HepG2 (cell line): ENCODE data around the gene HNRNPUL1. TPM values are rescaled to one million over a fixed set of nuclear protein-coding genes. Genes with fewer than 3 reads are reported as not detected.
A peak's percentile ranks its signal among the peaks of the same experiment; 100 is the strongest.

Experiments used
- GMEB2 ChIP-seq: IDR thresholded peaks from 2 replicates; pipeline ENCODE4 v1.6.1; 2016; ENCODE audit warnings: missing biosample characterization, missing genetic modification reagents, low read depth
- POLR2G ChIP-seq: fragments of 200-400 bp; formaldehyde crosslinking; IDR thresholded peaks from 2 replicates; pipeline ENCODE4 v1.6.1; 2018; ENCODE audit warnings: mild to moderate bottlenecking, low read depth, low read length, moderate library complexity
- SOX5 ChIP-seq: IDR thresholded peaks from 2 replicates; pipeline ENCODE4 v1.6.1; 2016; ENCODE audit warnings: borderline replicate concordance
- STAT6 ChIP-seq: sonication (generic); formaldehyde crosslinking; IDR thresholded peaks from 2 replicates; pipeline ENCODE4 v1.4.0; 2020; ENCODE audit warnings: missing genetic modification reagents, mild to moderate bottlenecking, borderline replicate concordance
- WIZ ChIP-seq: sonication (generic); formaldehyde crosslinking; IDR thresholded peaks from 2 replicates; pipeline ENCODE4 v1.5.1; 2020; ENCODE audit warnings: mild to moderate bottlenecking, missing genetic modification reagents
- ZBTB40 ChIP-seq, 2 experiments: fragments of 450-650 bp in 1 of 2; sonication (generic) in 1 of 2; formaldehyde crosslinking in 1 of 2; IDR thresholded peaks; 2 replicates each; pipeline versions ENCODE4 v1.6.1 to v1.8.0; 2016 to 2022; ENCODE audit warnings: antibody characterized with exemption in 1 of 2, mild to moderate bottlenecking in 1 of 2, missing genetic modification reagents in 1 of 2
- ZNF468 ChIP-seq: sonication (generic); formaldehyde crosslinking; IDR thresholded peaks from 2 replicates; pipeline ENCODE4 v1.8.0; 2022; ENCODE audit warnings: mild to moderate bottlenecking, moderate library complexity, missing genetic modification reagents
- ZNF572 ChIP-seq: sonication (generic); formaldehyde crosslinking; IDR thresholded peaks from 2 replicates; pipeline ENCODE4 v1.5.1; 2020; ENCODE audit warnings: mild to moderate bottlenecking, missing genetic modification reagents
- ZNF749 ChIP-seq: sonication (generic); formaldehyde crosslinking; IDR thresholded peaks from 2 replicates; pipeline ENCODE4 v1.8.0; 2022; ENCODE audit warnings: mild to moderate bottlenecking, missing genetic modification reagents, moderate library complexity, borderline replicate concordance
- ZSCAN21 ChIP-seq: sonication (generic); formaldehyde crosslinking; IDR thresholded peaks from 2 replicates; pipeline ENCODE4 v1.8.0; 2022; ENCODE audit warnings: mild to moderate bottlenecking, missing genetic modification reagents, moderate library complexity, borderline replicate concordance
- ZXDC ChIP-seq: sonication (generic); formaldehyde crosslinking; IDR thresholded peaks from 2 replicates; pipeline ENCODE4 v1.5.0; 2020; ENCODE audit warnings: mild to moderate bottlenecking, missing genetic modification reagents
- polyA plus RNA-seq, 8 experiments: library from polyadenylated mRNA; depleted of rRNA in 3 of 8; stranded (reverse) in 7 of 8; unstranded in 1 of 8; fragments of >200 nt; fragmentation: Illumina TruSeq in 4 of 8; extraction: Trizol in 4 of 8; gene quantifications; 2 replicates each; pipeline versions ENCODE4 v1.2.1 to v1.2.3, GENCODE V29; 2011 to 2016; ENCODE audit warnings: low read depth in 4 of 8, missing spikeins in 1 of 8, mixed read lengths in 1 of 8; ENCODE audit not compliant: insufficient read depth in 1 of 8
- total RNA-seq, 5 experiments: library from RNA; depleted of rRNA; stranded (reverse); fragments of >200 nt; fragmentation: Illumina TruSeq; extraction: Trizol; gene quantifications; 2 replicates each; pipeline ENCODE4 v1.2.3, GENCODE V29; 2016; ENCODE audit warnings: low read depth in 1 of 5

HNRNPUL1 gene
- total and polyA plus RNA-seq, 2 of the 13 experiments (the other 11 are each of a cell fraction or from before 2014, with no cell fraction given): 30.9 to 81.7 TPM

GRCh38 chr19:41264581-41265394 is 616 bp downstream of the HNRNPUL1 start (continued):
- TF ChIP-seq GMEB2 (no peak), WIZ (CRISPR knock-in tag) (no peak), ZSCAN21 (CRISPR knock-in tag) (0 out of 2 replicates have a peak, but pooled peaks have one; percentile 25), STAT6 (CRISPR knock-in tag) (no peak), SOX5 (CRISPR knock-in tag) (no peak), ZXDC (CRISPR knock-in tag) (peak; percentile 71; the same call in 1 of the 2 replicates), ZNF749 (CRISPR knock-in tag) (0 out of 2 replicates have a peak, but pooled peaks have one; percentile 26), ZNF572 (no peak), POLR2G (peak; percentile 38), ZBTB40 (IDR thresholded peaks at IDR 0.05) (no peak), ZBTB40 (CRISPR knock-in tag; IDR thresholded peaks at IDR 0.05) (no peak), ZNF468 (CRISPR knock-in tag) (peak; percentile 90; the same call in 1 of the 2 replicates)
